SU-DHL-6 (cell line): ENCODE results near the gene DYNLT1.

Experiments
- H2AFZ ChIP-seq: fragments of 200-600 bp; sonication (generic); 2 replicates; pipeline ENCODE4 v1.6.1; 2014; ENCODE audit warnings: low read depth, mild to moderate bottlenecking, moderate library complexity, mixed read lengths, antibody characterized with exemption, low read length; ENCODE audit not compliant: severe bottlenecking
- H3F3A ChIP-seq: fragments of 200-600 bp; shearing (Covaris generic); 2 replicates; pipeline ENCODE4 v1.6.0; 2016; ENCODE audit warnings: antibody characterized with exemption, mild to moderate bottlenecking; ENCODE audit not compliant: insufficient read depth
- H3K27ac ChIP-seq: fragments of 200-600 bp; sonication (generic); 2 replicates; pipeline ENCODE4 v1.5.1; 2016; ENCODE audit warnings: low read depth, mild to moderate bottlenecking, low read length, moderate library complexity, mixed read lengths
- H3K27me3 ChIP-seq: fragments of 200-600 bp; sonication (generic), shearing (Covaris generic); 2 replicates; pipeline ENCODE4 v1.6.0; 2014; ENCODE audit warnings: mild to moderate bottlenecking, low read length
- H3K36me3 ChIP-seq: fragments of 200-600 bp; sonication (generic); 2 replicates; pipeline ENCODE4 v1.6.1; 2014; ENCODE audit warnings: mild to moderate bottlenecking, low read length, mixed read lengths
- H3K4me2 ChIP-seq: fragments of 300-600, 200-600 bp; shearing (Covaris generic), sonication (generic); 2 replicates; pipeline ENCODE4 v1.6.0; 2014; ENCODE audit warnings: low read length, low read depth, mild to moderate bottlenecking; ENCODE audit not compliant: poor library complexity, severe bottlenecking
- H3K4me3 ChIP-seq: fragments of 200-600 bp; sonication (generic); 2 replicates; pipeline ENCODE4 v1.5.1; 2014; ENCODE audit warnings: antibody characterized with exemption, low read length, mild to moderate bottlenecking, mixed read lengths; ENCODE audit not compliant: insufficient read depth, poor library complexity, severe bottlenecking
- H3K79me2 ChIP-seq: fragments of 200-600 bp; sonication (generic); 2 replicates; pipeline ENCODE4 v1.6.1; 2014; ENCODE audit warnings: mild to moderate bottlenecking, low read length, moderate library complexity; ENCODE audit not compliant: insufficient read depth
- H3K9ac ChIP-seq: fragments of 200-600 bp; sonication (generic); 2 replicates; pipeline ENCODE4 v1.7.0; 2014; ENCODE audit warnings: mild to moderate bottlenecking, low read length
- H3K9me2 ChIP-seq: fragments of 200-600 bp; sonication (generic); replicated peaks from 2 replicates; pipeline ENCODE4 v1.6.1; 2014; ENCODE audit warnings: low read length; ENCODE audit not compliant: insufficient read depth
- H3K9me3 ChIP-seq: fragments of 200-600 bp; sonication (generic); 2 replicates; pipeline ENCODE4 v1.6.1; 2014; ENCODE audit warnings: low read length, mixed read lengths; ENCODE audit not compliant: insufficient read depth
- H4K20me1 ChIP-seq: fragments of 200-600 bp; sonication (generic); 2 replicates; pipeline ENCODE4 v1.6.1; 2014; ENCODE audit warnings: low read depth, mild to moderate bottlenecking, antibody characterized with exemption, low read length, moderate library complexity, mixed read lengths
- EZH2phosphoT487 ChIP-seq: fragments of 200-600 bp; sonication (generic), shearing (Covaris generic); conservative IDR thresholded peaks from 2 replicates; pipeline ENCODE4 v1.6.1; 2018; ENCODE audit warnings: mild to moderate bottlenecking, antibody characterized with exemption, low read length, moderate library complexity, mixed read lengths
- TF ChIP-seq, protein P1 (sequence below): fragments of 200-600 bp; sonication (generic); IDR thresholded peaks from one replicate; pipeline ENCODE4 v1.5.1; 2017; ENCODE audit warnings: antibody characterized with exemption, mild to moderate bottlenecking, low read length, moderate library complexity; ENCODE audit not compliant: insufficient read depth, poor library complexity, severe bottlenecking

DYNLT1 gene

DNA sequence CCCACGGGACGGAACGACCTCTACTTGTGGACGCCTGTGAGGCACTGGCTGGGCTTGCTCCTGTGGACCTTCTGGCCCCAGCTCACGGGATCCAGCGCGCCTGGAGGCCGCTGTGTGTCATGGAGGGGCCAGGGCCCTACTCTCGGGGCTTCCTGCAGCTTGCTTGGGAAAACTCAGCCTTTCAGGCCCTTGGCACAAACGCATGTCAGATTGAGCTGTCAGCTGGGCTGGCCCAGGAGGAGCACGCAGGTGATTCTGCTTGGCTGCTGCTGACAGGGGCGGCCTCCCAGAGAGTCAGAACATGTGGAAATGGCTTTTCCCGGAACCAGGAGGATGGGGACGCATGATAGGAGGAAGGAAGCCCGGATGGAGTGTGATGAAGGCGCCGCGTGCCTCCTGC is 44.9 kb downstream of the DYNLT1 start:
- H3K79me2 ChIP-seq = no peaks in the 10 kb centered on the region
- no peaks in the 10 kb centered on the region for H3K9me2 ChIP-seq
- H3K27me3 ChIP-seq = no peaks in the 10 kb centered on the region
- no peak overlapping the region for H3K4me3 ChIP-seq
- H3K36me3 ChIP-seq = no peaks in the 10 kb centered on the region
- no peak overlapping the region for H3K4me2 ChIP-seq
- H3K9me3 ChIP-seq = no peaks in the 10 kb centered on the region
- no peak overlapping the region for H2AFZ ChIP-seq
- H3K27ac ChIP-seq = no peak overlapping the region
- H3F3A ChIP-seq = no peaks in the 10 kb centered on the region
- no peaks in the 10 kb centered on the region for H4K20me1 ChIP-seq
- TF ChIP-seq, protein P1, sequence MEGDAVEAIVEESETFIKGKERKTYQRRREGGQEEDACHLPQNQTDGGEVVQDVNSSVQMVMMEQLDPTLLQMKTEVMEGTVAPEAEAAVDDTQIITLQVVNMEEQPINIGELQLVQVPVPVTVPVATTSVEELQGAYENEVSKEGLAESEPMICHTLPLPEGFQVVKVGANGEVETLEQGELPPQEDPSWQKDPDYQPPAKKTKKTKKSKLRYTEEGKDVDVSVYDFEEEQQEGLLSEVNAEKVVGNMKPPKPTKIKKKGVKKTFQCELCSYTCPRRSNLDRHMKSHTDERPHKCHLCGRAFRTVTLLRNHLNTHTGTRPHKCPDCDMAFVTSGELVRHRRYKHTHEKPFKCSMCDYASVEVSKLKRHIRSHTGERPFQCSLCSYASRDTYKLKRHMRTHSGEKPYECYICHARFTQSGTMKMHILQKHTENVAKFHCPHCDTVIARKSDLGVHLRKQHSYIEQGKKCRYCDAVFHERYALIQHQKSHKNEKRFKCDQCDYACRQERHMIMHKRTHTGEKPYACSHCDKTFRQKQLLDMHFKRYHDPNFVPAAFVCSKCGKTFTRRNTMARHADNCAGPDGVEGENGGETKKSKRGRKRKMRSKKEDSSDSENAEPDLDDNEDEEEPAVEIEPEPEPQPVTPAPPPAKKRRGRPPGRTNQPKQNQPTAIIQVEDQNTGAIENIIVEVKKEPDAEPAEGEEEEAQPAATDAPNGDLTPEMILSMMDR = no peak
- TF ChIP-seq EZH2phosphoT487 = no peak
- no peak overlapping the region for H3K9ac ChIP-seq

- no peak for TF ChIP-seq EZH2phosphoT487
- TF ChIP-seq, protein P1 = no peak
- Histone ChIP-seq H4K20me1 (no peaks in the 10 kb centered on the region), H3K79me2 (no peaks in the 10 kb centered on the region), H3F3A (0 out of 2 replicates have a peak, but pooled peaks cover 4% of the 10 kb centered on the region), H2AFZ (no peak overlapping the region), H3K9ac (no peak overlapping the region), H3K9me2 (no peaks in the 10 kb centered on the region), H3K27ac (no peak overlapping the region), H3K4me3 (no peak overlapping the region), H3K27me3 (no peaks in the 10 kb centered on the region), H3K4me2 (no peak overlapping the region), H3K36me3 (peaks cover 6% of the 10 kb centered on the region; the same call in 1 of the 2 replicates), H3K9me3 (no peaks in the 10 kb centered on the region)
Measured at GRCh38 chr6:158597565-158597964, 47.0 kb downstream of the DYNLT1 start.

DNA sequence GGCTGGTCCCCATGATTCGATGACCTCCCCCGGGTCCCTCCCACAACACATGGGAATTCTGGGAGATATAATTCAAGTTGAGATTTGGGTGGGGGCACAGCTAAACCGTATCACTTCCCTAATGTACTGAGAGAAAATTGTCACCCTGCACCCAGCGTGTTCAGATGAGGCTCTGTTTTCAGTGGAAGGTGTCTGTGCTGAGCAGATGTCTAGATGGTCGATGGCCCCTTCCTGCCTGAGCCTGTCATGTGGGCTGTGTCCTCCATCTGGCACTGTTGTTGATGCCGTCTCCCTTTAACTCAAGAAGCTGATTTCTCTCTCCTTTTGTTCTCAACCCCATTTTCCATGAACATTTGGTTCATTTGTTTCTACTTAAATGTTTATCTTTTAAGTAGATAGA is 47.7 kb downstream of the DYNLT1 start:
- Histone ChIP-seq H4K20me1 (no peaks in the 10 kb centered on the region), H2AFZ (no peak overlapping the region), H3K9me2 (no peaks in the 10 kb centered on the region), H3K4me2 (no peak overlapping the region), H3K9me3 (no peaks in the 10 kb centered on the region), H3K79me2 (no peaks in the 10 kb centered on the region), H3K27me3 (no peaks in the 10 kb centered on the region), H3K36me3 (peaks cover 6% of the 10 kb centered on the region; the same call in 1 of the 2 replicates), H3K9ac (no peak overlapping the region), H3K27ac (no peak overlapping the region), H3F3A (0 out of 2 replicates have a peak, but pooled peaks cover 4% of the 10 kb centered on the region), H3K4me3 (no peak overlapping the region)
- TF ChIP-seq, protein P1 = no peak
- TF ChIP-seq EZH2phosphoT487 = no peak
